Erythroblast (primary cell): ENCODE data around the gene KLHDC10.
"Not testable (repeated sequence)": the region's sequence is repeated elsewhere in the genome, so short reads cannot be mapped to it uniquely, and the experiment has no call there.

Experiments used
- DNase-seq, 2 experiments: peaks; one replicate each; lab custom pipeline; 2025; lab: John Stamatoyannopoulos, UW
- GATA1 ChIP-seq: IDR thresholded peaks from 2 replicates; pipeline ENCODE4 v1.6.1; 2011; ENCODE audit warnings: low read depth, mild to moderate bottlenecking, control low read depth, low read length, moderate library complexity
- POLR2A ChIP-seq: IDR thresholded peaks from 2 replicates; pipeline ENCODE4 v1.6.1; 2011; ENCODE audit warnings: mild to moderate bottlenecking, low read length

KLHDC10 gene

DNA sequence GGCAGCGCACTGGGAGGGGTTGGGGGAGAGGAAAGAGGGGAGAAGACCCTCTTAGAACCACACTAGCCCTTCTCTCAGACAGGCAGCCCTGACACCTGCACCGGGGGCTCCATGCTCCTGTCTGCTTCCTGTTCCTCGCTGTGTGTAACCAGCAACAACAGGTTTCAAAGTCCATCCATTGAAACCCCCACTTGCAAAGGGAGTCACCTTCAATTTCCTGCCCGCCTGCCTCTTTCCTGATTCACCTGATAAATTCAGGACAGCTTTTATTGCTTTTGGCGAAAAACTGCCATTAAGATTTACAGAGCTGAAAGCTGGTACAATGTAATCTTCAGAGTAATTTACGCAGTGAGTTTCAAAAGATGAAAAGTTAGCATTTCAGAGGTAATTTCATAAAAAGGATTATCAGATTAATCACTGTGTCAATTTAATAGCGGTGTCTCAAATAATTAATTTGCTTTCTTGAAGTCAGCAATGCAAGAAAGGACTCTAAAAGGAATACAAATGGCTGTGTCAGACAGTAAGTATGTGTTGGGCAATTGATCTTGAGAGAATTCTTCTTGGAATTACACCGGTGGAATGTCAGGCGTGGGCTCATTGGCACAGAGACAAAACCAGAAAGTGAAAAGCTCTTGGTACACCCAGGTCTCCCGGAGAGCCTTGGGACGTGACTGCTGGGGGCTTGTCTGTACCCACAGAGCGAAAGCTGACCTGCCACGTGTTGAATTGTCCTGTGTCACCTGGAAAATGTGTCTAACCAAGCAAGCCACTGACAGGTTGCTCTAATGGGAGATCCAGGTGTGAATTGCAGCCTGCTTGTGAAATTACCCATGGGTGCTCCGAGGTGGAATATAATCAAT, 74.2 kb downstream of the KLHDC10 start:
- TF ChIP-seq POLR2A = no peak
- TF ChIP-seq GATA1 = no peak
- no peak for DNase-seq

DNA sequence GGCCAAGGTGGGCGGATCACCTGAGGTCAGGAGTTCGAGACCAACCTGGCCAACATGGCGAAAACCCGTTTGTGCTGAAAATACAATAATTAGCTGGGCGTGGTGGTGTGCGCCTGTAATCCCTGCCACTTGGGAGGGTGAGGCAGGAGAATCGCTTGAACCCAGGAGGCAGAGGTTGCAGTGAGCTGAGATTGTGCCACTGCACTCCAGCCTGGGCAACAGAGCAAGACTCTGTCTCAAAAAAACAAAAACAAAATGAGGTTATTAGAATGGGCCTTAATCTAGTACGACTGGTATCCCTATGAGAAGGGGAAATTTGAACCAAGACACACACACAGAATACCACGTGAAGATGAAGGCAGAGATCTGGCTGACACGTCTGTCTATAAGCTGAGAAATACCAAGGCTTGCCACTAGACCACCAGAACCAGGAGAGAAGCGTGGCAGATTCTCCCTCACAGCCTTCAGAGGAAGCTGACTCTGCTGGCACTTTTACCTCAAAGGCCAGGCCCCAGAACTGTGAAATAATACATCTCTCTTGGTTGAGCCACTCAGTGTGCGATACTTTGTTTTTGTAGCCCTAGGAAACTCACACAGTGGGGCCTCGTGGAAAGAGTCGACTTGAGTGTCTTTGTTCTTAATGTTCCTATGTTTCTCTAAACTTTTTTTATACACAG, 75.2 kb downstream of the KLHDC10 start:
- DNase-seq = no peak

DNA sequence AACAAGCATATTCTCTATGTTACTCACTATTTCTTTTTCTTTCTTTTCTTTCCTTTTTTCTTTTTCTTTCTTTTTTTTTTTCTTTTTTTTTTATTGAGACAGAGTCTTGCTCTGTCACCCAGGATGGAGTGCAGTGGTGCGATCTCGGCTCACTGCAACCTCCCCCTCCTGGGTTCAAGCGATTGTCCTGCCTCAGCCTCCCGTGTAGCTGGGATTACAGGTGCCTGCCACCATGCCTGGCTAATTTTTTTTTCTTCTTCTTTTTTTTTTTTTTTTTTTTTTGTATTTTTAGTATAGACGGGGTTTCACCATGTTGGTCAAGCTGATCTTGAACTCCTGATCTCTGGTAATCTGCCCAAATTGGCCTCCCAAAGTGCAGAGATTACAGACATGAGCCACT, 75.8 kb downstream of the KLHDC10 start:
- not testable (repeated sequence) for DNase-seq

More for the DNA sequence above, 75.2 kb downstream of the KLHDC10 start:
- no peak for TF ChIP-seq POLR2A
- no peak for TF ChIP-seq GATA1

- no peak for DNase-seq
- TF ChIP-seq GATA1 (no peak), POLR2A (no peak)
Observed at GRCh38 chr7:130146693-130147405, 76.5 kb downstream of the KLHDC10 start.

GRCh38 chr7:130147710-130148325, 77.5 kb downstream of the KLHDC10 start:
- no peak for TF ChIP-seq GATA1
- TF ChIP-seq POLR2A = no peak
- no peak for DNase-seq

- TF ChIP-seq POLR2A (no peak), GATA1 (no peak)
- no peak for DNase-seq
Observed at GRCh38 chr7:130148561-130148960, 78.2 kb downstream of the KLHDC10 start.

DNA sequence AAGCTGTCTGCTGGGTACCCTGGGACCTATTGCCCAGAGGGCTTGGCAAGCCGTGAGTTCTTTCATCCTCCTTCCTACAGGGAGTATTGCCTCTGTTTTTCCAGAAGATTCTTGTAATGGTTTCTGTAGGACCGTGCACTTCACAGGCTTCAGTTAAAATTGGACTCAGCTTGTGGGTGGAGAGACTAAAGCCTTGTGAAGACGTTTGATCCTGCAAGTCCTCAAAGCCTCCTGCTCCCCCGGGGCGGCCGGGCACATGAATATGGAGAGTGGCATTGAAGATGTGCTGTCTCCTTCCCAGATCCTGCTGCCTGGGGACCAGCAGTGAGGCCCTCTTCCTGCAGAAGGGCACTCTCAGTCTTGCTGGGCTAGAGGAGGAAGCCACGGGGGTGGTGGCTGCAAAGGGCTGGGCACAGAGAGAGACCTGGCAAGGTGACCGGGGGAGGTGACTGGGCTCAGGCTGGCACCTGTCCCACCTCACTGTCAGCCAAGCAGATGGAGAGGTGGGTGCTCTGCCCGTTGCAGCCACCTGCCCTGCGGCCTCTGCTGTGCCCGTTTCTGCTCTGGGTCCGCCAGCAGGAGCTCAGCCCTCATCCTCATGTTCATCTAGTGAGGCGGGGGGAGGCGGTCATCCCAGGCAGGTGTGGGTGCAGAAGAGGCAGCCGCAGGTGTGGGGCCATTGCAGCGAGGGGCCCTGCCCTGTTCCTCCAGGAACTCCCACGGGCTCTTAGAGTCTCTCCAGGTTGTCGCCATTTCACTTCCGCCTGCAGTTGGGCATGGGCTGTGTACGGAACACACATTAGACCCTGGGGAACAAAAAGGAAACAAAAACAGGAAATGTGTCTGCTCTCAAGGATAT, 79.2 kb downstream of the KLHDC10 start:
- TF ChIP-seq GATA1 (no peak), POLR2A (no peak)
- DNase-seq = no peak

DNA sequence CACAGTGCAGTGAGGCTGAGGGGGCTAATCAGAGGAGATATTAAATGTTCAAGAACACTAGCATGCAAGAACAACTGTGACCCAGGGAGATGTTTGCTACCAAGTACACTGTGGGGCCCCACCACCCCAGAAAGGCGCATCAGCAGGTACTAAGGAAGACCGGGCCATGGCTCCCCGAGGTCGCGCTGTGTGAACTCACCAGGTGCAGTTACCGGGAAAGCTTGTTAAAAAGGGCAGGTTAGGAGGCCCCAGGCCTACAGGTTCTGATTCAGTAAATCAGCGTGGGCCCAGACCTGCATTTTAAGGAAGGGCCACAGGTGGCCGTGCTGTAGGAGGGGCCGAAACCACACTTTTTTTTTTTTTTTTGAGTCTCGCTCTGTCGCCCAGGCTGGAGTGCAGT, 80.3 kb downstream of the KLHDC10 start:
- TF ChIP-seq POLR2A (no peak), GATA1 (no peak)
- DNase-seq = no peak

DNA sequence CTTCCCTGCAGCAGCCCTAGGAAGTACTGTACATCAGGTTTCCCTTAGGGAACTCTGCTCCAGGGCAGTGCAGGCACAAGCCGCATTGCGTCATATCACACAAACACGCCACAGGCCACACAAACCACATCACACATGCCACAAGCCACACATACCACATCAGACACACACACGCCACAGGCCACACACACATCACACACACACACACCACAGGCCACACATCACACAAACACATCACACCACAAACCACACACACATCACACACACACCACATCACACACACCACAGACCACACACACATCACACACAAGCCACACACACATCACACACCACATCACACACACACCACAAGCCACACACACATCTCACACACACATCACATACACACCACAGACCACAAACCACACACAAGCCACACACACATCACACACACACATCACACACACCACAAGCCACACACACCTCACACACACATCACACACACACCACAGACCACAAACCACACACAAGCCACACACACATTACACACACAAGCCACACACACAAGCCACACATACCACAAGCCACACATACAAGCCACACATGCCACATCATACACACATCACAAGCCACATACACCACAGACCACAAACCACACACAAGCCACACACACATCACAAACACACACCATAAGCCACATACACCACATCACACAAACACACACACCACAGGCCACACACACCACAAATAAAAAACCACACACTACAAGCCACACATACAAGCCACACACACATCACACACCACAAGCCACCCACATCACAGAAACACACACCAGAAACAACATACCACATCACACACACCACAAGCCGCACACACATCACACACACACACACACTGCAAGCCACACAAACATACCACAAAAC, 81.5 kb downstream of the KLHDC10 start:
- DNase-seq = peak; percentile 22 to 44

DNA sequence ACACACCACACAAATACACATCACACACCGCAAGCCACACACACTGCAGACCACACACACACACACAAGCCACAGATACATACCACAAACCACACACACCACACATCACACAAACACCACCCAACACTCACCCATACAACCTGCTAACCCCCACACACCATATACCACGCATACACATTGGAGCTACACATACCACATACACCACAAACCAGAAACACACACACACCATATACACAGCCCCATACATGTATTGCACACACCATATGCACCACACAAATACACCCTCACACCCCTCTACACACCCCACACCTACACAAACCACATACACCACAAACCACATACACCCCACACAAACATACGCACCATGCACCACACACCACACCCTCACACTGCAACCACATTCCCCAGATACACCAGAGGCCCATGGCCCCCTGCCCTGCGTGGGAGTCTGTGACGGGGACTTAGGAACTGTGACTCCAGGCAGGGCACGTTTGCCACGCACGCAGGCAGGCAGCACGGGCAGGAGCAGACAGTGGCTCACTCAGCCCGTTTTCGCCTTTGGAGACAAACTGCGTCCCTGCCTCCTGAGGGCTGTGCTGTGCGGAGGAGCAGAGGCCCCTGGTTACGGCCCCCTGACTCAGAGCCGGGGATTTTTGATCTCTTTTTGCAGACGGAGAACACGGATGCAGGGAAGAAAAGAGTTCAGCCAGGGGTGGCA, 82.3 kb downstream of the KLHDC10 start:
- TF ChIP-seq GATA1 (no peak), POLR2A (no peak)
- DNase-seq = peak in 1 of 2 experiments; percentile 32

More for the DNA sequence above, 81.5 kb downstream of the KLHDC10 start:
- TF ChIP-seq POLR2A (no peak), GATA1 (no peak)

DNA sequence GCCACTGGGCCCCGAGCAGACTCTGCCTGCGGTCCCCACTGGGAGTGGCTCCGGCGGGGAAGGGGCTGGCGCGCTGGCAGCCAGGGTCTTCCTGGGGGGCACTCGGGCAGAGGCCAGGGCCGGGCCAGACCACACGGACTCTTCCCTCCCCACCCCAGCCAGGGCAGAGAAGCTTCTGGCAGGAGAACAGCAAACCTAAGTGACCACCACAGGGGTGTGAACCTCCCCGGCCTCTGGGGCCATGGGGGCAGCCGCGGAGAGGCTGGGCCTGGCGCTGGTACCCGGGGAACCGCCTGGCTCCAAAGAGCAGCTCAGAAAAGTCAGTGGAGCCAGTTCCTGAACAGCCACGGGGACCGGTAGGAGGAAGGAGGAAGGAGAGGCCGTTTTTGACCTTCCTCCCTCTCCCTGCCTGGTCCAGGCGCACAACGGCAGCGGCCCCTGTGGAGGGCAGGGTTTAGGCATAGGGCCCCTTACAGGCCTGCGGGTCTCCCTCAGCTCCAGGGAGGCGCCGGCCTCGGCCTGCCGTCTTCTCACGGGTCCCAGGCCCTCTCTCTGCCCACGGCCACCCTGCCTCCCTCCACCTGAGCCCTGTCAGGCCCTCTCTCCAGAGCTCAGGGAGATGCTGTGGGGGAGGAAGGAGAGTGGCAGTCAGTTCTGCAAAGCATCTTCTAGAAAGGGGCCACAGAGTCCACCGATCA, 83.0 kb downstream of the KLHDC10 start:
- DNase-seq = no peak
- TF ChIP-seq POLR2A = no peak
- TF ChIP-seq GATA1 = no peak
